SJSA1 (cell line): ENCODE measurements around the gene PLXNB3. TPM values are rescaled to one million over a fixed set of nuclear protein-coding genes. Genes with fewer than 3 reads are reported as not detected.
A peak's percentile ranks its signal among the peaks of the same experiment; 100 is the strongest.

Source experiments
- DNase-seq, 2 experiments: peaks; one replicate each; pipeline ENCODE4 v3.0.0-alpha.2; 2015 to 2020; ENCODE audit warnings: low spot score in 2 of 2, low read depth in 1 of 2
- H3K27ac ChIP-seq: fragments of 250-450 bp; sonication (Bioruptor Pico); 2 replicates; pipeline ENCODE4 v1.5.1; 2020; ENCODE audit warnings: mild to moderate bottlenecking, moderate library complexity
- H3K27me3 ChIP-seq: fragments of 250-450 bp; sonication (Bioruptor Pico); replicated peaks from 2 replicates; pipeline ENCODE4 v1.5.1; 2020; ENCODE audit warnings: mild to moderate bottlenecking, moderate library complexity
- H3K36me3 ChIP-seq: fragments of 250-450 bp; sonication (Bioruptor Pico); 2 replicates; pipeline ENCODE4 v1.5.1; 2020; ENCODE audit warnings: mild to moderate bottlenecking
- H3K4me1 ChIP-seq: fragments of 250-450 bp; sonication (Bioruptor Pico); replicated peaks from 2 replicates; pipeline ENCODE4 v1.6.1; 2021; ENCODE audit warnings: mild to moderate bottlenecking
- H3K4me3 ChIP-seq: fragments of 250-450 bp; sonication (Bioruptor Pico); 2 replicates; pipeline ENCODE4 v1.5.1; 2020; ENCODE audit warnings: mild to moderate bottlenecking
- H3K9me3 ChIP-seq: fragments of 250-450 bp; sonication (Bioruptor Pico); replicated peaks from 2 replicates; pipeline ENCODE4 v1.5.1; 2020; ENCODE audit warnings: mild to moderate bottlenecking
- total RNA-seq: library from RNA; depleted of rRNA; stranded (reverse); fragments of >200 nt; shearing (Covaris generic); gene quantifications from 2 replicates; pipeline ENCODE4 v1.2.3, GENCODE V29; 2014

The PLXNB3 gene
- total RNA-seq, 1 experiment from 2014 or later: 1.3 TPM

- H3K27ac ChIP-seq: no peak overlapping the region
- no peaks in the 10 kb centered on the region for H3K9me3 ChIP-seq
- no peak overlapping the region for H3K4me3 ChIP-seq
- H3K4me1 ChIP-seq: peaks cover 25% of the 10 kb centered on the region
- H3K36me3 ChIP-seq: no peaks in the 10 kb centered on the region
- no peaks in the 10 kb centered on the region for H3K27me3 ChIP-seq
- DNase-seq: no peak
These were observed 2.2 kb upstream of the PLXNB3 start for GRCh38 chrX:153761863-153762262.

- Histone ChIP-seq H3K36me3 (no peaks in the 10 kb centered on the region), H3K4me3 (no peak overlapping the region), H3K4me1 (peaks cover 26% of the 10 kb centered on the region), H3K9me3 (no peaks in the 10 kb centered on the region), H3K27ac (no peak overlapping the region), H3K27me3 (no peaks in the 10 kb centered on the region)
- no peak for DNase-seq
These were observed 1.3 kb upstream of the PLXNB3 start for GRCh38 chrX:153762626-153763173.

GRCh38 chrX:153763298-153763932 lies 634 bp upstream of the PLXNB3 start:
- no peaks in the 10 kb centered on the region for H3K36me3 ChIP-seq
- H3K27me3 ChIP-seq: no peaks in the 10 kb centered on the region
- no peaks in the 10 kb centered on the region for H3K9me3 ChIP-seq
- H3K4me3 ChIP-seq: no peak overlapping the region
- no peak overlapping the region for H3K27ac ChIP-seq
- no peak for DNase-seq
- peaks cover 26% of the 10 kb centered on the region for H3K4me1 ChIP-seq

GRCh38 chrX:153764786-153765137 lies 713 bp downstream of the PLXNB3 start:
- Histone ChIP-seq H3K9me3 (no peaks in the 10 kb centered on the region), H3K4me3 (no peak overlapping the region), H3K36me3 (no peaks in the 10 kb centered on the region), H3K4me1 (peaks cover 26% of the 10 kb centered on the region), H3K27me3 (no peaks in the 10 kb centered on the region), H3K27ac (no peak overlapping the region)
- DNase-seq: no peak

- H3K27me3 ChIP-seq: no peaks in the 10 kb centered on the region
- DNase-seq: no peak
- no peaks in the 10 kb centered on the region for H3K9me3 ChIP-seq
- H3K4me1 ChIP-seq: peaks cover 26% of the 10 kb centered on the region
- no peaks in the 10 kb centered on the region for H3K36me3 ChIP-seq
- H3K4me3 ChIP-seq: peak overlapping the region; percentile 30
- peak overlapping the region; percentile 47 for H3K27ac ChIP-seq
These were observed 1.4 kb downstream of the PLXNB3 start for GRCh38 chrX:153765138-153766079.

GRCh38 chrX:153766098-153766817 lies 2.2 kb downstream of the PLXNB3 start:
- Histone ChIP-seq H3K4me3 (peak overlapping the region; percentile 30), H3K27me3 (no peaks in the 10 kb centered on the region), H3K4me1 (peaks cover 26% of the 10 kb centered on the region), H3K27ac (peak overlapping the region; percentile 47), H3K9me3 (no peaks in the 10 kb centered on the region), H3K36me3 (no peaks in the 10 kb centered on the region)
- peak; percentile 71 to 84 for DNase-seq

GRCh38 chrX:153766871-153767673 lies 3.0 kb downstream of the PLXNB3 start:
- Histone ChIP-seq H3K4me3 (no peak overlapping the region), H3K36me3 (no peaks in the 10 kb centered on the region), H3K27me3 (no peaks in the 10 kb centered on the region), H3K9me3 (no peaks in the 10 kb centered on the region), H3K4me1 (peaks cover 26% of the 10 kb centered on the region), H3K27ac (no peak overlapping the region)
- DNase-seq: no peak

GRCh38 chrX:153767674-153768055 lies 3.6 kb downstream of the PLXNB3 start:
- DNase-seq: no peak
- H3K9me3 ChIP-seq: no peaks in the 10 kb centered on the region
- H3K27me3 ChIP-seq: no peaks in the 10 kb centered on the region

GRCh38 chrX:153768311-153769157 lies 4.5 kb downstream of the PLXNB3 start:
- H3K36me3 ChIP-seq: no peaks in the 10 kb centered on the region
- no peaks in the 10 kb centered on the region for H3K9me3 ChIP-seq
- H3K27ac ChIP-seq: no peak overlapping the region
- no peak for DNase-seq
- peaks cover 26% of the 10 kb centered on the region for H3K4me1 ChIP-seq
- no peak overlapping the region for H3K4me3 ChIP-seq
- no peaks in the 10 kb centered on the region for H3K27me3 ChIP-seq

More at GRCh38 chrX:153767674-153768055, 3.6 kb downstream of the PLXNB3 start:
- Histone ChIP-seq H3K36me3 (no peaks in the 10 kb centered on the region), H3K4me1 (peaks cover 26% of the 10 kb centered on the region), H3K27ac (no peak overlapping the region), H3K4me3 (no peak overlapping the region)

GRCh38 chrX:153769158-153769864 lies 5.3 kb downstream of the PLXNB3 start:
- H3K4me3 ChIP-seq: no peak overlapping the region
- no peak overlapping the region for H3K27ac ChIP-seq
- DNase-seq: no peak
- peaks cover 22% of the 10 kb centered on the region for H3K4me1 ChIP-seq
- H3K27me3 ChIP-seq: no peaks in the 10 kb centered on the region
- H3K36me3 ChIP-seq: no peaks in the 10 kb centered on the region
- no peaks in the 10 kb centered on the region for H3K9me3 ChIP-seq

- Histone ChIP-seq H3K27me3 (no peaks in the 10 kb centered on the region), H3K9me3 (no peaks in the 10 kb centered on the region)
- no peak for DNase-seq
These were observed 6.0 kb downstream of the PLXNB3 start for GRCh38 chrX:153769865-153770600.

More at GRCh38 chrX:153769865-153770600, 6.0 kb downstream of the PLXNB3 start:
- no peak overlapping the region for H3K4me3 ChIP-seq
- H3K27ac ChIP-seq: no peak overlapping the region
- no peaks in the 10 kb centered on the region for H3K36me3 ChIP-seq
- H3K4me1 ChIP-seq: peaks cover 19% of the 10 kb centered on the region
